HG02970 (cell line): ENCODE data around the gene CDK11A.
"Not testable (repeated sequence)": the region's sequence is repeated elsewhere in the genome, so short reads cannot be mapped to it uniquely, and the experiment has no call there.

ENCODE experiments used
- ATAC-seq: cut with Tn5 transposase; IDR thresholded peaks from one replicate; pipeline ENCODE4 v1.9.1; 2021; ENCODE audit warnings: mild to moderate bottlenecking, moderate library complexity, moderate number of reproducible peaks; ENCODE audit not compliant: unreplicated experiment, low FRiP score

Gene CDK11A

DNA sequence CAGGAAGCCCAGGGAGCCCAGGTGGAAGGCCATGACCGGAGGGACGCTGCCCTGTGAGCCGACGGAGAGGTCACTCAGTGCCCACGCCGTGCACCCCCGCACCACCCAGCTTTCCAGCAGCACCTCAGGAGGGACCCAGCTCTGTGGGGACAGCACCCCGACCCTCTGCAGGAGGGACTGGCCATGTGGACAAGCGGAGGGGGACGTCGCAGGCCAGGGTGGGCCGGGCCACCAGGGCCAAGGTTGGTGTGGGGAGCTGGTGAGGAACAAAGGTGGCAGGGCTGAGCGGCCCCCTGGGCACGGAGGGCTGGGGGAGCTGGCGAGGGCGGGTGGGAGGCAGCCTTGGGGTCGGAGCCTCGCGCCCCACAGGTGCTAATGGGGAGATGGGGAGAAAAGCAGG lies 31.3 kb upstream of the CDK11A start:
- ATAC-seq, result no peak

DNA sequence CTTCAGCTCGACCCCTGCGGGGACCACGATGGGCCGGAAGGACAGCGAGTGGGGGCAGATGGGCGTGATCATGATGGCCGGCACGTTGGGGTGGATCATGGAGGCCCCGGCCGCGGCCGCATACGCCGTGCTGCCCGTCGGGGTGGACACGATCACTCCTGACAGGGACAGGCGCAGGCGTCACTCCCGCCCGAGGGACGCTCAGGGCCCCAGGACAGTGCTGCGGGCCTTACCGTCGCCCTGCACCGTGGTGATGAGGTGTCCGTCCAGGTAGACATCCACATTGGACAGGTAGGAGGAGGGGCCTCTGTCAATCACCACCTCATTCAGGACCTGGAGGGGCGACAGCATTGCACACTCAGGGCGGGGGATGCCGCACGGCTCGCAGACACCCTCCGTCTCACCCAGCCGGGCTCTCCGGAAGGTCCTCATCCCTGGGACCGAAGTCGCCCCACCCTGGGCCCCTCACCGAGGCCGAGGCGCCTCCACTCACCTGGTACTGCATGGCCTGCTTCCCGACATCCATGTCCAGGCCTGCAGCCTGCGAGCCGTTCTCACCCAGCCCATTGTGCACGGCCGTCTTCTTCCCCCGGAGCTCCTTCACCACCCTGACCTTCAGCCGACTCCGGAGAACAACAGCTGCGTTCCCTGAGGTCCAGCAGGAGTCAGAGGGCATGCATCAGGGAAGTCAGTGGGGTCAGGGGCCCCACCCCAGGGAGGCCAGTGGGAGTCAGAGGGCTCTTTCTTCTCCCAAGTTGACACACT lies 30.1 kb upstream of the CDK11A start:
- no peak for ATAC-seq

DNA sequence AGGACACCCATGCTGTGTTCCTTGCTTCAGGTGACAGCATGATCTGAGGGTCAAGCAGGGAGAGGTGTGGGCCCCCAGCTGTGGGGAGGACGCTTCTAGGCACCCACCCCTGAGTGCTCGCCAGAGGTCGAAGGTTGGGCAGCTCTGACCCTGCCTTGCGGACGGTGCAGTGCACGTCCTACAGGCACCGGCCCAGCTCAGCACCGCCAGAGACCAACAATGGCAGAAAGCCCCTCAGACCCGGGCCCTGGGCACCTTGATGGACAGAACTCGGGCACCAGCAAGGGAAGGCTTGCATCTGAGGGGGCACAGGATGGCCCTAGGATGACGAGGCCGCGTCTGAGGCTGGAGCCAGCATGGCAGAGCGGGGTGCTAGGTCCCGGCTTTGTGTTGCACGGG lies 29.4 kb upstream of the CDK11A start:
- ATAC-seq, result no peak

DNA sequence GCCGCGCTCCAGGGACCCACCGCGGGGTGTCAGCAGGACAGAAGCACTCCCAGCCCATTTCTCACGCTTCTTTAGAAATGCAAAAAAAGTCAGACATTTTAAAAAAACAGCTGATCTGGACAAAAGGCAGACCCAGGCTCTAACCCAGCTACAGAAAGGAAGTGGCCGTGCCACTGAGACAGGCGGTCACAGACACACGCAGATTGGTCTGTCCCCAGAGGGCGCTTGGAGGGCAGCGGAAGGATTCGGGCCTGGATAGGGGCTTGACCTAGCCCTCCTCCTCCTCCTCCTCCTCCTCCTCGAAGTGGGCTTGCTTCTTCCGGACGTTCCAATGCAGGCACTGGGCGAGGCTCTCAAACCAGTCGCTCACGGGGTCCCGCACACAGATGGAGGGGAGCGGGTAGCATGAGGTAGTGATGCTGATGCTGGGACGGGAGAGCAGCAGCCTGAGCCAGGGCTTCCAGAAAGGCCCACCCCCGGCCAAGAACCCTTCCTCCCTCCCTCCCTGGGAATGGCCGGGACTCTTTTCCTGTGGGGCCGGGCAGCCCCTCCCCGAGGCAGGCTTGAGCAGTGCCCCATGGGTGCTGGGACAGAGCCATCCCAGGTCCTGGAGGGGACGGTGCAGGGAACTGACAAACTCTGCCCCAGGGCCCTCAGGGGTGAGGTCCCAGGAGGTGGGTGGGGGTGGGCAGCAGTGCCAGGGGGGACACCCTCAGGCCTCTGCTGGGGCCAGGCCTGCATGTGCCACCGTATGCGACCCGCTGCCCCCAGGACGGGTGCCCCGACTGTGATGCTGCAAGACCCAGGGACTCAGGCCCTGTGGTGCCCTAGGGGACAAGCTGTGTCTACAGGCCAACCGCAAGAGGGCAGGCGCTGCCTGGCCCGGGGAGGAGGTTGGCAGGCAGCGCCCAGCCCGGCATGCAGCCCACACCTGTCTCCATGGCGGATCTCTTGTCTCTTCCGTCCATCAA lies 28.8 kb upstream of the CDK11A start:
- ATAC-seq, result no peak

DNA sequence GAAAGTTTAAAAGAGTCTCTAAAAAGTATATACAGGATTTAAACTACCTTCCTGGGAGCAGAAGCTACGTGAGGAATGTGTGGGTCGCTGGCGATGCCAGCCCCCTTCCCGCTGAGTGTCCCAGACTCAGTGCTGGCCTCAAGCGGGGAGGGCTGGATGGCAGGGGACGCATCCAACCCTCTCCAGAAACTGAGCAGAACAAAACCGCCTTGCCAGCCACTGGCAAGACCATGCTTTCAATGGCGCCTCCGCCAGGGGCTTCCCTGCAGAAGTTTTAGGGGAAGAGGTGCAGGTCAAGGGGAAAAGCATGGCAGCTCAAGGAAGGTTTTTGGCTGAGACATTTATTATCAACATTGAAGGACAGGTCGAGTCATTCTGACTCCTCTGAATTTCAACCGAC lies 28.0 kb upstream of the CDK11A start:
- no peak for ATAC-seq

DNA sequence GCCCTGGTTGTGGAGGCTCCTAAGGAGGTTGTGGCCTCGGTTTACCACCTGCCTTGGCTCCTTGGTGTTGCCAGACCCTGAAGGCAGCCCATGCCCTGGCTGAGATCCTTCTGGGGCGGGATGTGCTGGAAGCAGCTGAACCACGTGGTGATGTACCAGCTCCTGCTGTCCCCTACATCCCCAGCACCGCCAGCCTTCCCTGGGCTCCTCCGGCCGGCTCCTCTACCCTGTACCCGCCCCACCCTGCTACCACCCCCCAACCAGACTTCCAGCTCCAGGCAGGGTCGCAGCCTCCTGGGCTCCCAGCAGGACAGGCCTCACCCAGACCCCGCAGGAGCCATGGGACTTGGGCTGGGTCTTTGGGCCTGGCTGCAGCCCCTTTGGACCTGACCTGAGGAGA lies 25.8 kb upstream of the CDK11A start:
- ATAC-seq, result not testable (repeated sequence)

DNA sequence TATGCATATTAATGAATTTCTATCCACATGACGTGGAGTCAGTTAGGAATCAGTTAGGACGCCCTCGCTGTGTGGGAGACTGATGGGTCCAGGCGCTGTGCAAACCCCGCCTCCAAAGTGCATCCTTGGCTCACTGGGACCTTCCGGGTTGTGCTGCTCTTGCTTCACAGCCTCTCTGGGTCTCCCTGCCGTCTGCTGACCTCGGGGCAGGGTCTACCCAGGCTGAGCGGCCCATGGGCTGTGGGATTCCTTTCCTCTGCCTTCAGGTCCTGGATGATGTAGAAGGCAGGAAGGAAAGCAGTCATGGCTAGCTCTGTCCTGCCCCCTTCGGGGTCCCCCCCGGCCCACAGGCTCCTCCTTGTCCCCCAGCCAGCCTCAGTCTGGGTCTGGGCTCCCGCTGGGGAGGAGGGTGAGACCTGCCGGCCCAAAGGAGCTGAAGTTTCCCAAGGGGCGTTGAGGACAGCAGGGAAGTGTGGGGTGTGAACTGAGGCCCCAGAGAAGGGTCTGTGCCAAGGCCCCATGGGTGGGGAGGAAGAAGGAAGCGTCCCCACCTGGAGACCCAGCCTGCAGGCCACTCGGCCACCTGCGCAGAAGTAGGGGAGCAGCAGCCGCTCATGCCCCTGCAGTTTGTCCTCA lies 24.6 kb upstream of the CDK11A start:
- no peak for ATAC-seq

DNA sequence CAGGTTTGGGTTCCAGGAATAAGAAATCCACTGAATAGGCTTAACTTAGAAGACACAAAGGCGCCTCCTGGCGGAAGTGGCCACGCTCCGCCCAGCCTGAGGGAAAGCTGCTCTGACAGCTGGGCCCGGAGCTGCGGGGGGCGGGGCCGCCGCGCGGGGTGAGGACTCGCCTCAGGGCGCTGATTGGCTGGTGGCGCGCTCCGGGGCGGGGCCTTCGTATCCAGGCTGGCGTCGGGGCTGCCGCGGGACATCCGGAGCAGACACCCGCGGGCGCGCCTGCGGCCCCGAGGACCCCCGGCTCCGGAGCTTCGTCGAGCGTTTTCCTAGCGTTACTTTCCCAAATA lies 22.4 kb upstream of the CDK11A start:
- peak; percentile 86 for ATAC-seq

DNA sequence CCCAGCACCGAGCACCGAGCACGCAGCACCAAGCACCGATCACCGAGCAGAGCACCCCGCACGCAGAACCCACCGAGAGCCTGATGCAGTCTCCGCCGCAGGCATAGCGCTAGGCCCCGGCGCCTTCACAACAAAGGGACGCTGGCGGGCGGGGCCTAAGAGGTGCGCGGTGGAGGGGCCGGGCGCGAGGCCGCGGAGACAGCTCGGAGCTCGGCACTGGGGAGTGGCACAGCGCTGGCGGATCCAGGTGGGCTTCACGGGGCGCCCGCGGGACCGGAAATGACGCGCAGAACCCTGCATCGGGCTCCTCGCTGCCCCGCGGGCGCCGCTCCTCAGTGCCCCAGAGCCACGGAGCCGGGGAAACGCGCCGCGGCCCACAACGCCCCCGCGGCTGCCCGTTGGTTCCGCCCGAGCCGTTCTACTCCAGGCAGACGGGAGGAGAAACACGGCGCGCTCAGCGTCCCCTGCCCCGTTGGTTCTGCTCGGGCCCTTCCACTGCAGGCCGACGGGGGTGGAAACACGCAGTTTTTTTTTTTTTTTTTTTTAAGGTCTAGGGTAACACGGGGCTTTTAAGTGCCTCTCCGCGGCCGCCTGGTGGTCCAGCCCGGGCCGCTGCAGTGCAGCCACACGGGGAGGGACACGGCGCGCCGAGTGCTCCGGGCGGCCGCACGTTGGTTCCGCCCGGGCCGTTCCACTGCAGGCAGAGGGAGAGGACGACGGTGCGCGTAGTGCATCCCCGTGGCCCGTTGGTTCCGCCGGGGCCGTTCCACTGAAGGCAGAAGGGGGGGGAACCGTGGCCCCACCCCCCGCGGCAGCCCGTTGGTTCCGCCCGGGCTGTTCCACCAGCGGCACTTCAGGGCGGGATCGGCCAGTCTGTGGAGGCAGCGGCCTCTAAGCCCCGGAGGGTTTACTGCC lies 21.8 kb upstream of the CDK11A start:
- ATAC-seq, result peak; percentile 74

DNA sequence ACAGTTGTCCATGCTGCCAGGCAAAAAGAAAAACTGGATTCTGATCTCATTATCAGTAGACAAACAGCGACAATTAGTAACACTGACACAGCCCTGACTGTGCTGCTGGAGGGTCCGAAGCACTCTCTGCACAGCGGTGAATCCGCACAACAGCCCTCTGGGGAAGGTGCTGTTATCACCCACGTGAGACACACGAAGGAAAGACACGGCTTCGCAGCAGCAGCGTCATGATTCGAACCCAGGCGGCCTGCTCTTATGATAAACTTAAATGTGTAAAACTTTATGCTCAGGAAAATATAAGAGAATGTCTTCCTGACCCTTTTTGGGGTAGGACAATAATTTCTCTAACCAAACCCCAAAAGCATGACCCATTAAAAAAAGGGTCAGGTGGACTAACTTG lies 18.4 kb upstream of the CDK11A start:
- not testable (repeated sequence) for ATAC-seq

DNA sequence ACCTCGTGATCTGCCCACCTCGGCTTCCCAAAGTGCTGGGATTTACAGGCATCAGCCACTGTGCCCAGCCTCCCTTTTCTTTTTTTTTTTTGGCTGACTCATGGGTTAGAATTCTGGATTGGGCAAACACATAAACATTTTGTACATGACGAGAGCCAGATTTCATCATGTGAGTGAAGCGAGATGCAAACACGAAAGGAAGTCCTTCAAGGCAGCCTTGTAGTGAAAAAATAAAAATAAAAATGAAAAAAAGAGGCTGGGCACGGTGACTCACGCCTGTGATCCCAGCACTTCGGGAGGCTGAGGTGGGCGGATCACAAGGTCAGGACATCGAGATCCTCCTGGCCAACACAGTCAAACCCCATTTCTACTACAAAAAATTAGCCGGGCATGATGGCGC lies 16.9 kb upstream of the CDK11A start:
- not testable (repeated sequence) for ATAC-seq

DNA sequence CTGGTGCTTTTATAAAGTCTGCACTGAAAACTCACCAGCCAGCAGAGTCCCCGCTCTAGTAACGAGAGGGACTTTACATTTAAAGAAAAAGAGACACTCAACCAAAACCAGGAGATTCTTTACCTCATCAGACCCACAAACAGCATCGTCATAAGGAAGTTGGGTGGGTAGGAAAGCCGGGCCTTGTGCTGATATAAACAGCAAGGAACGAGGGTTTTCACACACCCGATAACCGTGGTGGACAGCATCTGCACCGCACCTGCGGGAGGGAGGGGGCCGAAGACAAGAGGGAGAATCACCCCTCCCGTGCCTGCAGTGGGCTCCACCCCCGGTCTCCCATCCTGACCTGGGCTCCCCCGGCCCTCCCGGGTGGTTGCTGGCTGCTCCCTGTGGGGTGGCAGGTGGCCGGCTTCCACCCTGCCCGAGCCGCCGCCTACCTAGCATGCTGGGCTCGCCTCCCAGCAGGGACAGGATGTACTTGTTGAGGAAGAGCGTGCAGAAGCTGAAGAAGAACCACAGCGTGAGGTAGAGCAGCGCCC lies 14.7 kb upstream of the CDK11A start:
- not testable (repeated sequence) for ATAC-seq

DNA sequence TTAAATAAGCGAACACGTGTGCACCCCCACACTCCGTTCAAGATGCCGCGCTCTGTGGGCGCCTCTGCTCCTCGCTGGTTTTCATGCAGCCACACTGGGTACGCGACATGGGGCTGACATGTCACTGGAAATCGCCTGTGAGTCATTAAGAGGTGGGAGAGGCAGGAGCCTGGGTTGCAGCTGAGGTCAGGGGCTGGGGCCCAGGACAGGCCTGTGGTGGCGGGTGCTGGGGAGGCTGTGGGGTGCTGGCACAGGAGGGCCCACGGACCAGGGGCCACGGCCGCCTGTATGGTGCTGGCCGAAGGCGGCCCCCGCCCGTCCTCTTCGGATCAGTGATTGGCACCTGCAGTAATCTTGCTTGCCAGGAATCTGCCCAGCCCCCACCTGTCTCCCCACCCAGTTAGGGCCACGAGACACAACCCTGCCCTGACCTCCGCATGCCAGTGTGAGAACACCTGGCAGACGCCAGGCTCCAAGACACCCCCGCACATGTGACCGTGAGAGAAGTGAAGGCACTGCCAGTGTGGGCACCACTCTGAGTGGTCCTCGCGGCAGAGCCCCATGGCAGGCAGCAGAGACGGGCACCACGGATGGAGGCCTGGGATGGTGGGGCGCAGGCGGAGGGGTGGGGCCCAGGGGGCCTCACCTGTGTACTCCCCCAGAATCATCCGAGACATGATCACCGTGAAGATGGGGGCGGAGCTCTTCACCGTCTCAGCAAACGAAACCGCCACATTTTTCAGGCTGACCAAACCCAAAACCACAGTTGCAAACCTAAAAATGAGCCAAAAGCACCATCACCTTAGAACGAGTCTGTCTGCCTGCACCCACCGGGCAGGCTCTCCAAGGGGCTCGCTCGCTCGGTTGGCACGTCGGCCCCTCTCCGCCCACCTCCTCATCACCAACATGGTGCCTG lies 13.8 kb upstream of the CDK11A start:
- ATAC-seq, result not testable (repeated sequence)

DNA sequence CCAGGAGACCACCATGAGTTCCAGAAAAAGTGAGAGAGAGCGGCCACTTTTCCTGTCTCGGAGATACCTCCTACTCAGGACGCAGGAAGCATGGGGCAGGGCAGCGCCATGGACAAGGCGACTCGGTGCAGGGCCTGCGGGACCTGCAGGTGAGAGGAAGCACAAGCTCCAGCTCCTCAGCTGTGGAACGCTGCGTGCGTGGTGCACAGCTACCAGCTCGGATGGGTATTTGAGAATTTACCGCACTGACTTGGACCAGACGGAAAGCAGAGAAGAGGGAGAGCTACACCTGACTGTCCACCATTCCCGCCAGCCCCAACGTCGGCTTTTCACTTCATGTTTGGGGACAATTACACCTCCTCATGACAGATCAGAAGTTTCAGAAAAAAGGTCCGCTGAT lies 8.2 kb upstream of the CDK11A start:
- no peak for ATAC-seq

DNA sequence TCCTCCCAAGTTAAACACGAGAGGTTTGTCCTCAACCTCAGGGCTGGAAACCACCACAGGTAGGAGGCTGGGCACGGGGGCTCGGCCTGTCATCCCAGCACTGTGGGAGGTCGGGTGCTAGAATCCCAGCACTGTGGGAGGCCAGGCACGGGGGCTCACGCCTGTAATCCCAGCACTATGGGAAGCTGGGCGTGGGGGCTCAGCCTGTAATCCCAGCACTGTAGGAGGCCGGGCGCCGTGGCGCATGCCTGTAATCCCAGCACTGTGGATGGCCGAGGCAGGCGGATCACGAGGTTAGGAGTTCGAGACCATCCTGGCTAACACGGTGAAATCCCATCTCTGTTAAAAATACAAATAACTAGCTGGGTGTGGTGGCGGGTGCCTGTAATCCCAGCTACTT lies 6.7 kb upstream of the CDK11A start:
- no peak for ATAC-seq

DNA sequence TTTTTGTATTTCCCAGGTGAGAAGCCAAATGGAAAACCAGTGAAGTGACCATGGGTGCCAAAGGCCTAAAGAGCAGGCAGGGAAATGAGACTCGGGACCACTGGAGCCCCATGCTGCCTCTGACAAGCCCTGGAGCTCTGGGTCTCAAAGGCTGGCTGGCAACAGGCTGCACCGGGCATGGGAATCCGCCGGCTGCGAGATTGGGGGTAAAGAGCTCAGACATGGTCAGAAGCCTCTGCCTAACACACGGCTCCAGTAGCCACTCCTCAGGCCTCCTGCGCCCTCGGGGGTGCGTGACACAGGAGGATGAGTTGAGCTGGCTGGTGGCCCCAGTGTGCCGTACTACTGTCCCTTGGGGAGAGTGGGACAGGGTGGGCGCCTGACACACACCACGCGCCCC lies 6.1 kb upstream of the CDK11A start:
- not testable (repeated sequence) for ATAC-seq

DNA sequence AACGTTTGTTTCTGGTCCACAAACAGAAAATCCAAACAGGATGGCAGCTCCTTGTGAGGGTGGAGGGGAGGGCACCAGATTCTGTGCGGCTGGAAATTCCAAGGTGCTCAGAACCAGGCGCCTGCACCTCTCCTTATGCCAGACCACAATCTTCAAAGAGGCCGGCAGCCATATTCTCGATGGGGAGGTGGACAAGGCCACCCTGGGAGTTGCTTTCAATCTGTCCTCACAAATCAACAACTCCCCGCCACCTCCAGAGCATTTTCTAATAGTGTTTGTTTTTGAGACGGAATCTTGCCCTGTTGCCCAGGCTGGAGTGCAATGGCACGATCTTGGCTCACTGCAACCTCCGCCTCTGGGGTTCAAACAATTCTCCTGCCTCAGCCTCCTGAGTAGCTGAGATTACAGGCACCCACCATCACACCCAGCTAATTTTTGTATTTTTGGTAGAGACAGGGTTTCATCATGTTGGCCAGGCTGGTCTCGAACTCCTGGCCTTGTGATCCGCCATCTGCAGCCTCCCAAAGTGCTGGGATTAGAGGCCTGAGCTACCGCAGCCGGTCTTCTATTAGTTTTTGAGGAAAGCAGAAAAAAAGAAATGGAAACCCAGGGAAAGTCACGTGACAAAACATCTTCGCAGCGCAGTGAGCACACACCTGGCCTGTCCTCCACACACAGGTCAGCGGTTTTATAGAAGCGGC lies 5.1 kb upstream of the CDK11A start:
- not testable (repeated sequence) for ATAC-seq

DNA sequence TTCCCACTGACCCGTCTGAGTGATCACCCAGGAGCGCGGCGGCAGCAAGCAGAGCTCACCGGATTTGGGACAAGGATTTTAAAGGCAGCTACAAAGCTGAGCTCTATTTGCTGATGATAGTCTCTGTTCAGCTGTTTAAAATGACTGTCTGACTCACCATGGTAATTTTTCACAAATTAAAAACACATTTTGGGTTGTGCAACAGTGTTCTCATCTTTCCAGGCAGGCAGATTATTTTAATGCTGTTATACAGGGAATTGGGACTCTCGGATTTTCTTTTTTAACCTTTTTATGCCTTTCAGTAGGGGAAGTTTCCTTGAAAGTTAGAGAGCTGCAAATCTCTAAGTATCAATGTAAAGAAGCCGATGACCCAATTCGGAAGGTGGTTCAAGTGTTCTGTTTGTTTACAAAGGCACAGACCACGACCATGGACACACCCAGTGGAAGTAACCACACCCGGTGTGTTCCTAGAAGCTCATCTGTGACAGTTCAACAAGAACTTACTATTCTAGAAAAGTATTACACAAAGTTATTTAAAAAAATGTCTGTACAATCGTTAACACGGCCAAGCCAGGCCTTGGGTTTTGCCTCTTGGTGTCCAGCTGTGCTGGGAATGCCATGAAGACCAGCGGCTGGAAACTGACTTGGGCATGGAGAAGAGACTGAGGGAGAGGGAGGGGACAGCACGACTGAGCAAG lies 4.3 kb upstream of the CDK11A start:
- not testable (repeated sequence) for ATAC-seq
